ENCODE data around the gene RNF126.
"Not testable (repeated sequence)": the region's sequence is repeated elsewhere in the genome, so short reads cannot be mapped to it uniquely, and the experiment has no call there.

RNF126 gene

DNA sequence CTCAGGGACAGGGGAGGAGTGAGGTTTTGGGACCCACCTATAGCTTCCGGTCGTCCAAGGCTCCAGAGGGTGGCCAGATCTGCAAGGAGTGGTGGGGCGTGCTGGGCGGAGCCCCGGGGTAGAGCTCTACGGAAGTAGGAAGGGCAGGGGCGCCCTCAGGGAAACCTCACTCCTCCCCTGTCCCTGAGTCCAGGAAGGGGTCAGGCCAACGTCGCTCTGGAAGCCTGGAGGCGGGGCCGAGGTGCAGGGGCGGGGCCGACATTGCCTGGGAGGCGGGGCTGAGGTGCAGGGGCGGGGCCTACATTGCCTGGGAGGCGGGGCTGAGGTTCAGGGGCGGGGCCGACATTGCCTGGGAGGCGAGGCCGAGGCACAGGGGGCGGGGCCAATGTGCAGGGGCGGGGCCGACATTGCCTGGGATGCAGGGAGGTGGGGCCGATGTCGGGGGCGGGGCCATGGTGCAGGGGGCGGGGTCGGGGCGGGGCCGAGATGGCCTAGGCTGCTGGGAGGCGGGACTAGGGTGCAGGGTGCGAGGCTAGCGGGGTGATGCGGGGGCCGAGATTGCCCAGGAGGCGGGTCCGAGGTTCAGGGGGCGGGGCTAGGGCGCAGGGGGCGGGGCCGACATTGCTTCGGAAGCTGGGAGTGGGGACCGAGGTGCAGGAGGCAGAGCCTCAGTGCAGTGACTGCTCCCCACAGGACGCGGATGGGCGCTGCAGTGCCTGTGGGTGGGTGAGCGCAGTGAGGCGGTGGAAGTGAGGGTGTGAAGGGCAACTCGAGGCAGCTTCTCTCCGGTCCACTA lies 40.8 kb upstream of the RNF126 start:
- Histone ChIP-seq H3K27ac (peak overlapping the region; percentile 57 to 96 (median 75); a peak in 21 of 22 replicates), H3K9me3 (replicated peaks in 1 of 11) (no peaks in the 10 kb centered on the region), H3K4me2 (peak overlapping the region; percentile 82 to 98 (median 92)), H3K27me3 (no peaks in the 10 kb centered on the region), H3K9ac (peak overlapping the region; percentile 61 to 81 (median 67)), H3K4me3 (peak overlapping the region; percentile 50 to 74 (median 63)), H4K20me1 (no peaks in the 10 kb centered on the region), H3K36me3 (no peaks in the 10 kb centered on the region), H3K4me1 (peaks cover 47 to 68% (median 63%) of the 10 kb centered on the region in 10 experiments)
- no peak for TF ChIP-seq Cebpa-rat (IDR thresholded peaks at IDR 0.05)

DNA sequence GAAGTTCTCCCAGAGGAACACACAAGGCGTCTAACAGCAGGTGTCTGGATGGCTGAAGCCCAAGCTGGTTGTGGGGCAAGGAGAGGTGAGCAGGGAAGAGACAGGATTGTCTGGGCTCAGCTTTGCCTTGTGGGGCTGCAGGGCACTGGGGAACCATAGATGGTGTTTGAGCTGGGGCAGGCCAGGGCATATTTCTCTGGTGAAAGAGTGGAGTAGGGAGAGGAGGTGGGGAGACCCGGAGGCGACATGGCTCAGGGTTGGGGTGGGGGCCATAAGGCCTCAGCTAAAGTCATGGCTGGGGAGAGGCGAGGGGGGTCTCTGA lies 40.3 kb upstream of the RNF126 start:
- peak overlapping the region; percentile 52 to 98 (median 89) for H3K4me2 ChIP-seq
- peak overlapping the region; percentile 50 to 96 (median 75); a peak in 21 of 22 replicates for H3K27ac ChIP-seq
- H4K20me1 ChIP-seq: no peaks in the 10 kb centered on the region
- no peaks in the 10 kb centered on the region for H3K9me3 ChIP-seq (replicated peaks in 1 of 11)
- peak overlapping the region; percentile 61 to 81 (median 67) for H3K9ac ChIP-seq
- TF ChIP-seq Cebpa-rat (IDR thresholded peaks at IDR 0.05): no peak
- H3K27me3 ChIP-seq: no peaks in the 10 kb centered on the region
- H3K4me1 ChIP-seq: peaks cover 51 to 71% (median 67%) of the 10 kb centered on the region in 10 experiments
- H3K4me3 ChIP-seq: peak overlapping the region; percentile 50 to 74 (median 63)
- H3K36me3 ChIP-seq: no peaks in the 10 kb centered on the region

DNA sequence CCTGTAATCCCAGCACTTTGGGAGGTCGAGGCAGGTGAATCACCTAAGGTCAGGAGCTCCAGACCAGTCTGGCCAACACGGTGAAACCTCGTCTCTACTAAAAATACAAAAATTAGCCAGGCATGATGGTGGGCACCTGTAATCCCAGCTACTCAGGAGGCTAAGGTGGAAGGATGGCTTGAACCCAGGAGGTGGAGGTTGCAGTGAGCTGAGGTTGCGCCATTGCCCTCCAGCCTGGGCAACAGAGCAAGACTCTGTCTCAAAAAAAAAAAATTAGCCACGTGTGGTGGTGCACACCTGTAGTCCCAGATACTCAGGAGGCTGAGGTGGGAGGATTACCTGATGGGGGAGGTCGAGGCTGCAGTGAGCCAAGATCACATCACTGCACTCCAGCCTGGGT lies 39.8 kb upstream of the RNF126 start:
- not testable (repeated sequence) for H4K20me1 ChIP-seq; H3K36me3 ChIP-seq; H3K9me3 ChIP-seq (replicated peaks in 1 of 11); H3K27me3 ChIP-seq
- Histone ChIP-seq H3K4me3 (peak overlapping the region; percentile 50 to 74 (median 63); a peak in 19 of 20 replicates), H3K27ac (peak overlapping the region; percentile 50 to 96 (median 75); a peak in 21 of 22 replicates), H3K9ac (peak overlapping the region; percentile 61 to 81 (median 67); a peak in 20 of 22 replicates), H3K4me2 (peak overlapping the region; percentile 52 to 98 (median 89)), H3K4me1 (peaks cover 50 to 71% (median 67%) of the 10 kb centered on the region in 10 experiments)

DNA sequence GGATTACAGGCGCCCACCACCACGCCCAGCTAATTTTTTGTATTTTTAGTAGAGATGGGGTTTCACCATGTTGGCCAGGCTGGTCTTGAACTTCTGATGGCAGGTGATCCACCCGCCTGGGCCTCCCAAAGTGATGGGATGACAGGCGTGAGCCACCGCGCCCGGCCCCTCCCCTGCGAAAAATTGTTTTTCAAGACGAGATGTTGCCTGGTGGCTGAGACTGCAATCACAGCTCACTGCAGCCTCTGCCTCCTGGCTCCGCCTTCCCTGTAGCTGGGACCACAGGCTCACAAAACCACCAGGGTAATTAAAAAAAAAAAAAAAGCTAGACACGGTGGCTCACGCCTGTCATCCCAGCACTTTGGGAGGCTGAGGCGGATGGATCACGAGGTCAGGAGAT lies 36.9 kb upstream of the RNF126 start:
- Histone ChIP-seq H3K27me3 (peaks cover 0 to 12% (median 2%) of the 10 kb centered on the region in 11 experiments; a peak in 12 of 22 replicates), H3K27ac (peak overlapping the region in 9 of 11 experiments; percentile 82 to 99 (median 96); a peak in 18 of 22 replicates), H3K4me3 (peak overlapping the region in 2 of 10 experiments; percentile 48; a peak in 1 of 20 replicates), H3K9ac (peak overlapping the region in 9 of 11 experiments; percentile 69 to 90 (median 85); a peak in 17 of 22 replicates), H3K4me1 (peaks cover 60 to 95% (median 92%) of the 10 kb centered on the region in 10 experiments), H3K4me2 (peak overlapping the region; percentile 79 to 99 (median 91); a peak in 21 of 22 replicates)
- not testable (repeated sequence) for H4K20me1 ChIP-seq; H3K9me3 ChIP-seq (replicated peaks in 1 of 11); H3K36me3 ChIP-seq

DNA sequence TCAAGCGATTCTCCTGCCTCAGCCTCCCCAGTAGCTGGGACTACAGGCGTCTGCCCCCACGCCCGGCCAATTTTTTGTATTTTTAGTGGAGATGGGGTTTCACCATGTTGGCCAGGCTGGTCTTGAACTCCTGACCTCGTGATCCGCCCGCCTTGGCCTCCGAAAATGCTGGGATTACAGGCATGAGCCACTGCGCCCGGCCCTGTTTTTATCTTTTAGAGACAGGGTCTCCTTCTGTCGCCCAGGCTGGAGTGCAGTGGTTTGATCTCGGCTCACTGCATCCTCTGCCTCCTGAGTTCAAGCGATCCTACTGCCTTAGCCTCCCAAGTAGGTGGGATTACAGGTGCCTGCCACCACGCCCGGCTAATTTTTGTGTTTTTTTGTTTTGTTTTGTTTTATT lies 35.5 kb upstream of the RNF126 start:
- Histone ChIP-seq H3K4me2 (peak overlapping the region; percentile 79 to 99 (median 91)), H3K4me1 (peaks cover 61 to 100% (median 95%) of the 10 kb centered on the region in 10 experiments), H3K27ac (peak overlapping the region in 10 of 11 experiments; percentile 58 to 99 (median 96); a peak in 20 of 22 replicates), H3K4me3 (peak overlapping the region in 6 of 10 experiments; percentile 34 to 61 (median 48); a peak in 9 of 20 replicates), H3K27me3 (peaks cover 0 to 18% (median 5%) of the 10 kb centered on the region in 11 experiments; a peak in 13 of 22 replicates), H3K9ac (peak overlapping the region; percentile 65 to 90 (median 84); a peak in 19 of 22 replicates)
- H3K9me3 ChIP-seq (replicated peaks in 1 of 11); H4K20me1 ChIP-seq; H3K36me3 ChIP-seq: not testable (repeated sequence)

DNA sequence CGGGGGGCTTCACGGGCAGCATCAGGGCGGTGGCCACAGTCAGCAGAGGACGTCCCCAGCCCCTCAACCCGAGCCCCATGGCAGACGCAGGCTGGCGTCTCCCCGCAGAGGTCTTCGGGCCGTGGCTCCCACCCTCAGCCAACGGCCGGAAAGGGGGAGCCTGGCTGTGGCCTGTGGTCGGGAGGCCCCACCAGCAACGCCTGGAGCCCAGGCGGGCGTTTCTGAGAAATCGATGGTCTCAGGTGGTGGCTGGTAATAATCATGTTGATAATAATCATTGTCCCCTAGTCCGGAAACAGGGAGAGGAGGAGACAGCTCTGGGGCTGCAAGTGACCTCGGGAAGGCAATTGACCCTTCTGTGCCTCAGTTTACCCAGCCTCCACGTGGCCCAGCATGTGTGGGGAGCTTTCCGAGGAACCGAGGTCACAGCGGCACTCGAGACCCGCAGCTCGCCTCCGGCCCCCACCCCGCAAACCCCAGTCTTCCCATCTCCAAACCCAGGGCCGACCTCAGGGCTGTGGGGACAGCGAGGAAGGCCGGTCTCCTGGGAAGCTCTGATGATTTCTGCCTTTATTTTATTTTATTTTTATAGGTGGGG lies 32.4 kb upstream of the RNF126 start, which contains the start of gene PRSS57:
Gene PRSS57, minus strand, starts transcription at position 101 of the 598 bp plus-strand sequence. Its CDS starts 22 bp downstream, at position 79.
- H3K9me3 ChIP-seq (replicated peaks in 1 of 11): no peaks in the 10 kb centered on the region
- H3K4me3 ChIP-seq: peak within 1 kb of the TSS; percentile 30 to 63 (median 52)
- H3K27ac ChIP-seq: peak within 1 kb of the TSS in 9 of 11 experiments; percentile 42 to 99 (median 76); a peak in 19 of 22 replicates
- H3K36me3 ChIP-seq: no peaks in the 10 kb centered on the region
- peaks cover 0 to 18% (median 5%) of the 10 kb centered on the region in 11 experiments; a peak in 13 of 22 replicates for H3K27me3 ChIP-seq
- peak within 1 kb of the TSS; percentile 54 to 77 (median 72) for H3K9ac ChIP-seq
- H3K4me1 ChIP-seq: peaks cover 45 to 87% (median 79%) of the 10 kb centered on the region in 10 experiments
- no peak for TF ChIP-seq Cebpa-rat (IDR thresholded peaks at IDR 0.05)
- peak within 1 kb of the TSS; percentile 78 to 98 (median 90) for H3K4me2 ChIP-seq
- no peaks in the 10 kb centered on the region for H4K20me1 ChIP-seq

DNA sequence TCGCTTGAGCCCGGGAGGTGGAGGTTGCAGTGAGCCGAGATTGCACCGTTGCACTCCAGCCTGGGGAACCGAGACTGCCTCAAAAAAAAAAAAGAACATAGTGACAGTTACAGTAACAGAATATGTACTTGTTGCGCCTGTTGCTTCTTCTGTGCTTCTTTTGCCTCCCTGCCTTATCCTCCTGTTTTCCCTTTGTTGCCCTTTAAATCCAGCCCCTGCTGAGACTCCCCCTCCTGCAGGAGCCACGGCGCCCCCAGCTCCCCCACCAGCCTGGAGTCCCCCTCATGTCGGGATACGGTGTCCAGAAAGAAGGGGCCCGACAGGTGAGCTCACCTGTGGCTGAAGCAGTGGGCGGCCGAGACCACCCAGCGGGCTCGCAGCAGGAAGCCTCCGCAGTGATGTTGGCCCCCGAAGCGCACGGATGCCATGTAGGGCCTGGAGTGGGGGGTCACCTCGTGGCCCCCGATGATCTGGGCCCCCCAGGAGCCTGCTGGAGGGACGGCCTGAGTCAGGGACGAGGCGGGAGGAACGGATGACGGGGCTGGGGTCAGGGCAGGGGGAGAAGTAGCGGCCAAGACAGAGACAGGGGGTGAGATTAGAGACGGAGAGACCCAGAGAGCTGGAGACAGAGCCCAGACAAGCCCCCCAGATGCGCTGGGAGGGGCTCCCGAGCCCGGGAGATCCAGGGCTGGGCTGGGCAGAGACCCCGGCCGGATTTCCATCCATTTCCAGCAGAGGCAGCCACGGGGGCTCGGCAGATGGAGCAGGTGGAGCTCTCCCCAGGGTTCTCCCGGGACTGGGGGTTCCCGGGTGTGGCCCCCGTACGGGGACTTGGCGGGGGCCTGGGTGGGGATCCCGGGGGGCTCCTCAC lies 31.7 kb upstream of the RNF126 start:
- Histone ChIP-seq H3K27me3 (peaks cover 0 to 18% (median 5%) of the 10 kb centered on the region in 11 experiments; a peak in 13 of 22 replicates), H3K36me3 (no peaks in the 10 kb centered on the region), H3K9me3 (replicated peaks in 1 of 11) (no peaks in the 10 kb centered on the region), H3K9ac (peak overlapping the region; percentile 54 to 77 (median 72)), H4K20me1 (no peaks in the 10 kb centered on the region), H3K27ac (peak overlapping the region in 9 of 11 experiments; percentile 42 to 77 (median 75); a peak in 19 of 22 replicates), H3K4me1 (peaks cover 38 to 80% (median 72%) of the 10 kb centered on the region in 10 experiments), H3K4me2 (peak overlapping the region; percentile 78 to 98 (median 90)), H3K4me3 (peak overlapping the region; percentile 30 to 63 (median 52))
- TF ChIP-seq Cebpa-rat (IDR thresholded peaks at IDR 0.05): no peak

DNA sequence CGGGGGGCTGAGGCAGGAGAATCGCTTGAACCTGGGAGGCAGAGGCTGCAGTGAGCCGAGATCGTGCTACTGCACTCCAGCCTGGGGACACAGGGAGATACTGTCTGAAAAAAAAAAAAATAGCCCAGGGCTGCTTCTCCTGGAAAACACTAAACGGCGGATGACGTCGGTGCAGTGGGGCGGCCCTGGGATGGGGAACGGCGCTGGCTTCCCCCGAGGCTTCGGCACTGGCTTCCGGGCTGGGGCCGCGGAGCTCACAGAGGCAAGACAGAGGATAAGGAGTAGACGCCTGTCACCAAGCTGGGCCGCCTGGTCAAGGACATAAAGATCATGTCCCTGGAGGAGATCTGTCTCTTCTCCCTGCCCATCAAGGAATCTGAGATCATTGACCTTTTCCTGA lies 27.2 kb upstream of the RNF126 start:
- H3K9ac ChIP-seq: no peak overlapping the region
- no peak overlapping the region for H3K27ac ChIP-seq
- no peak overlapping the region for H3K4me2 ChIP-seq
- no peak for TF ChIP-seq Cebpa-rat (IDR thresholded peaks at IDR 0.05)
- H3K4me1 ChIP-seq: peaks cover 17 to 42% (median 33%) of the 10 kb centered on the region in 10 experiments
- no peaks in the 10 kb centered on the region for H3K36me3 ChIP-seq
- peaks cover 0 to 19% (median 12%) of the 10 kb centered on the region in 11 experiments; a peak in 15 of 22 replicates for H3K27me3 ChIP-seq
- H3K9me3 ChIP-seq (replicated peaks in 1 of 11): peaks cover 0 to 9% (median 5%) of the 10 kb centered on the region in 11 experiments; a peak in 5 of 22 replicates
- no peak overlapping the region for H3K4me3 ChIP-seq
- H4K20me1 ChIP-seq: no peaks in the 10 kb centered on the region
